SK-N-SH (cell line): Measurements from ENCODE around the gene UBAC2.

Source experiments
- CTCF ChIP-seq: fragments of 200-600 bp; sonication (generic); IDR thresholded peaks from 2 replicates; pipeline ENCODE4 v1.6.1; 2017; ENCODE audit warnings: antibody characterized with exemption, mild to moderate bottlenecking, moderate library complexity
- EP300 ChIP-seq, 2 experiments: IDR thresholded peaks; 2 replicates each; pipeline versions ENCODE4 v1.4.0 to v1.6.1; 2012; ENCODE audit warnings: borderline replicate concordance in 1 of 2, low read depth in 1 of 2, low read length in 1 of 2
- FOXM1 ChIP-seq: IDR thresholded peaks from 2 replicates; pipeline ENCODE4 v1.4.0; 2012; ENCODE audit warnings: low read depth, mild to moderate bottlenecking
- GABPA ChIP-seq: IDR thresholded peaks from 2 replicates; pipeline ENCODE4 v1.4.0; 2012; ENCODE audit warnings: low read depth, mild to moderate bottlenecking
- GATA2 ChIP-seq: sonication (generic); formaldehyde crosslinking; IDR thresholded peaks from 2 replicates; pipeline ENCODE4 v1.5.0; 2020; ENCODE audit warnings: mild to moderate bottlenecking, missing genetic modification reagents
- JUND ChIP-seq: IDR thresholded peaks from 2 replicates; pipeline ENCODE4 v1.4.0; 2012
- MAX ChIP-seq: IDR thresholded peaks from 2 replicates; pipeline ENCODE4 v1.4.0; 2012; ENCODE audit warnings: low read depth
- POLR2AphosphoS5 ChIP-seq: IDR thresholded peaks from 2 replicates; pipeline ENCODE4 v1.6.1; 2012; ENCODE audit warnings: low read depth, low read length
- RAD21 ChIP-seq: IDR thresholded peaks from 2 replicates; pipeline ENCODE4 v1.6.1; 2012; ENCODE audit warnings: mild to moderate bottlenecking, low read length
- REST ChIP-seq: IDR thresholded peaks from 2 replicates; pipeline ENCODE4 v1.6.1; 2012; ENCODE audit warnings: mild to moderate bottlenecking, low read depth, low read length, moderate library complexity

GRCh38 chr13:99285432-99286182 lies 85.0 kb downstream of the UBAC2 start:
- TF ChIP-seq JUND (no peak), CTCF (no peak), MAX (no peak), FOXM1 (no peak), REST (no peak), EP300 (IDR thresholded peaks at IDR 0.05; ENCODE audit: borderline replicate concordance in 1 of 2, low read depth in 1 of 2, low read length in 1 of 2) (no peak), GABPA (no peak), GATA2 (CRISPR knock-in tag) (no peak), POLR2AphosphoS5 (no peak), RAD21 (no peak)
